HG02852 (cell line): Measurements from ENCODE around the gene FOXL2.

Experiments used
- ATAC-seq: cut with Tn5 transposase; IDR thresholded peaks from one replicate; pipeline ENCODE4 v1.9.1; 2021; ENCODE audit warnings: mild to moderate bottlenecking, moderate library complexity; ENCODE audit not compliant: unreplicated experiment

FOXL2 gene

GRCh38 chr3:138945709-138946662, 951 bp downstream of the FOXL2 start:
- no peak for ATAC-seq

DNA sequence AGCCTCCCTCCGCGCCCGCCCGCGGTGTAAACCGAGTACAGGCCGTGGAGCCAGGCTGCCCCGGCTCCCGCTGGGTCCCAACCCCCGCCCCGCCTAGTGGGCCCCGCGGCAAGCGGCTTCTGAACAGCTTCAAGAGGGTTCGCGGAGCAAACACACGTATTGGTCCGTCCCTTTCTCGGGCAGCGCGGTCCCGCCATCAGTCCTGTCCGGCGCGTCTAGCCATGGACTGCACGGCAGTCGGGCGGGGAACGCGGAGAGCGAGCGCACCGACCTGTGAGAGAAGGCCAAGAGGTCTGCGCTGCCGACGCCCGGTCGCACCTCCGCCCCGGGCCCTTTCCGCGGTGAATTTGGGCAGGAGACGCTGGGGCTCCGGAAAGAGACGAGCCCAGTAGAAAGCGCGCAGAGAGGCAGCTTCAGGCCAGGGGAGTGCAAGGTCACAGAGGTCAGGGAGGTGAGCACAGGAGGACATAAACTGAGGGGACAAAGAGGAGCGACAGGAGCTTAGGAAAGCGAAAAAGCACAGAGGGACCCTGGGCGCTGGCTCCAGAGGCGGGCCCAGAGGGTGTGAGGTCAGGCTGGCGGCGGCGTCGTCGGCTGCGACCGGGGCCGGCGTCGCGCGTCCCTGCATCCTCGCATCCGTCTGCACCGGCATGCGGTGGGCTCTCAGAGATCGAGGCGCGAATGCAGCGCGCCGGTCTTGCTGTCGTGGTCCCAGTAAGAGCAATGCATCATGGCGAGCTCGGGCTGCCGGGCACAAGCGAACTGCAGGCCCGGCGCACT, 1.8 kb downstream of the FOXL2 start:
- no peak for ATAC-seq

DNA sequence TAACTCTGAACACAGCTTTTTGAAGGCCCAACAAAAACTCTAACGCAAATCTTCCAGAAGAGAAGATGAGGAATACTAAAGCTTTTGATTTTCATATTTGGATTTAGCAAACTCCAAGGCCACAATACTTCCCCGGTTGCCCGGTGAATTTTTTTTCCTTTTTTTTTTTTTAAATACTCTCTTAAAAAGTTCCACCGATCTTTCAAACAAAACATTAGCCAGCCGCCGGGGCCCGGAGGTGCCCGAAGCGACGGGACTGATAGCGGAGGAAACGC, 2.3 kb downstream of the FOXL2 start:
- no peak for ATAC-seq

GRCh38 chr3:138943724-138944653, 2.9 kb downstream of the FOXL2 start:
- no peak for ATAC-seq

DNA sequence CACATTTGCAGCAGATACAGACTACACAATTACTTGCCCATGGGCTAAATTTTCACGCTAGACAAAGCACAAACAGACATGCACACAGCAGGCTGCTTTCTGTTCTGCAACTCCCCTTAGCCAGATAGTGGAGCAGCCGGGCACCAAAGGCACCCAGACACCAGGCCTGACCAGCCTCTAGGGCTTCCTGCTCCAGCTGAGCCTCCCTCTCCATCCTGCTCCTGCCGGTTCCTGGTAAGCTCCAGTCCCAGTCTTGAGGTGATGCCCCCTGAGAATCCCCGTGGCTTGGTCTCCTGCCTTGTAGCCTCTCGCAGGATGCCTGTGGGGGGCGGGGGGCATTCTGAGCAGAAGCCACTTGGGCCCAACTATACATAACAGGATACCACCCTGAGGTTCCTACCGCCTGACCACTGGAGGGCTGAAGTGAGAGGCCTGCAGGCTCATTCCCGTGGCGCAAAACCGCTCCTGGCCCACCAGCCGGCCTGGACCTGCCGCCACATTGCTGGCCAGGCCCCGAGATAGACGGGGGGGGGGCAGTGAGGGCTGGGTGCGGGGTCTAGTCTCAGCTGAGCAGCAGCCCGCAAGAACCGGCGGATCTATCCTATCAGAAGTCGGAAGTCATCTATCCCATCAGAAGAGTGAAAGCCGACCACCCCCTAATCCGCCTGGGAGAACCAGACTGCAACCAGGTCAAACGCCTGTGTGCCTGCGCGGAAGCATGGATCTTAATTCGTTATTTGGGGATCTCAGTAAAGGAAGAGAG, 3.9 kb downstream of the FOXL2 start:
- ATAC-seq = no peak

DNA sequence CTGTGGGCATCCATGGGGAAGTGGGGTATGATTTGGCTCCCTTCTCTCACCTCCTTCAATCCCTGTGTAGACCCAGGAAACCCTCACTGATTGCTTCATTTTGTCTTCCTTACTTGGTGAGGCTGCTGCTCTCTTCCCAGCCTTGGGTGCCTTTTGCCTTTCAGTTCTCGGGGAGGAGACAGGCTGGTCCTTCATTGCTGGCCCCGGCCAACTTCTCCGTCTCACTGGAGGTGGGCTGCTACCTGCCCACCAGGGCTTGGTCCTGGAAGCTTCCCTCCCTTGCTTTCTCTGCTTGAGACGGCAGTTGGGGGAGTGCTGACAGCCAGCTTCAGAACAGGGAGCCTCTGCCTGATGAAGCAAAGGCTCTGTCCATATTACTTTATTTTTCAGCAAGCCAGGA, 4.7 kb downstream of the FOXL2 start:
- no peak for ATAC-seq

DNA sequence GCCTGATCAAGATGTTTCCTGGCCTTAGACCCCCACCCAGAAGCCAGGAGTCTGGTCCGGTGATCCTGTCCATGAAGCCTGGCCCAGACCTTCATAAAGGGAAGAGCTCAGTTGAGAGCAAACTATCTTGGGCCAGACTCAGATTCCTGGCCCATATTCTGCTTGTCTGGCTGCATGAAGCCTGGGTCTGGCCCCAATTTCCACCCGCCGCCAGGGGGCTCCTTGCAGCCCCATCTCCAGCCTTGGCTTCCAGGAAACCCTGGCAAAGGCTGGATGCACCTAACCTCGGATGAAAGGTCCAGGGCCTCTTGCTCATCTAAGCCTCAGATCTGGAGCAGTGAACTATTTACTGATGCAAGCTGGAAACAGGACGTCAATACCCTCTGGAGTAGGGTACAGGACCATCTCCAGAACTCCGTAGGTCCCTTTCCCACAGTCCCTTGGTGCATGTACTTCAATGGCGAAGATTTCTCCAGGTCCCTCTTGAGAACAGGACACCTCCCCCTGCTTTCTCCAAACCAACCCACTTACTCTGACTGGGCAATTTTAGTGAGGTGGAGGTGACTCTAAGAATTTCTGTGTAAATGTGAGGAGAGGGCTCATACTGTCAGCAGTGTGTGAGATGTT, 5.6 kb downstream of the FOXL2 start:
- ATAC-seq = no peak

DNA sequence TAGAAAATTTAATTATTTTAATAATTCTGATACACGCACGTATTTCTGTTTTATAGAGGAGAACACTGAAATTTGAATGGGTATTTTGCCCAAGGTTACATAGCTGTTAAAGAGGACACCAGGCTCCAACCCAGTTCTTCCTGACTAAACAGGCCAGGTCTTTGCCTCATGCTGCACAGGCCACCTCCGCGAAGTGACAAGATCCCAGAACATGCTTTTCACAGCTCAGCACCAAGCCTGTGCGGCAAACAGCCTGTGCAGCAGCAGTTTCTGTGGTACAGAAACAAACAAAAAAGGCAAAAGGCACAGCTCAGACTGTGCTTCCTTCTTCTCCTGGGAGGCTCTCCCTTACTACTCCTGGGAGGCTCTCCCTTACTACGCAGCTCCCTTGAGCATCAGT, 6.5 kb downstream of the FOXL2 start:
- ATAC-seq = no peak

- no peak for ATAC-seq
Measured at GRCh38 chr3:138939561-138940241, 7.2 kb downstream of the FOXL2 start.

- ATAC-seq = no peak
Measured at GRCh38 chr3:138938877-138939560, 7.9 kb downstream of the FOXL2 start.

DNA sequence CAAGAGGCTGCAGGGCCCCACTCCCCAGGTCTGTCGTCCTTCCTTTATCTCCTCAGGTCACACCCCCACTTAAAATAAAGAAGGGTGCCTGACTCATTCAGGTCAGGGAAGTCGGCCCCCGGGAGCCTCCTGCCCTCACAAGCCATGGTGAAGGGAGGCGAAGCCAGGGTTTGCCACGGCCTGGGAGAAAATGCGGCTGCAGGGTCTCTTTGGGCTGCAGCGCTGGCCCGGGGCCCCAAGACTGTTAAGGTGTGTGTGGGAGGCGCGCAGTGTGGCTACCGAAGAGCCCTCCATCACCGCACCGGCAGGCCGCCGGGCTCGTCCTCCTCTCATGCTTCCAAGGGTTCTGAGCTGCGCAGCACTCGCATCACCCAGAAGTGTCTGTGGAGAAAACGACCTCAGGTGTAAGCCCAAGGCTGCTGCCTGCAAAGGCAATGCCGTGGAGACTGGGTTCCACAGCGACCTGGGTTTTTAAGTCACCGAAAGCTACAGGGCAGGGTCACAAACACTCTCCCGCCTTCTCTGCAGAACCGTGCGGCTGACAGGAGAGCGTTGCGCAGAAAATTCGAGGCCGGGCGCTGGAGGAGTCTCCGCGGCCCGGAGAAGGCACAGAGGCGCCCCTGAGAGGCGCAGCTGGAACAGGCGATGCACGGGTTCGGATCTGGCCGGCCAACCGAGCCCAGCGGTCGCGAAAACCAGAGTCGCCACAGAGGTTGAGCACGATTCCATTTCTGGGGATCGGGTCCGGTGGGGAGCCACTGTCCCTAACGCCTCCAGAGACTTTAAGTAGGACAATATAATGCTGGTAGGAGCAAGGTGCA, 8.7 kb downstream of the FOXL2 start:
- ATAC-seq = no peak

GRCh38 chr3:138937690-138938055, 9.3 kb downstream of the FOXL2 start:
- ATAC-seq = no peak

- no peak for ATAC-seq
Measured at GRCh38 chr3:138936741-138937689, 9.9 kb downstream of the FOXL2 start.

DNA sequence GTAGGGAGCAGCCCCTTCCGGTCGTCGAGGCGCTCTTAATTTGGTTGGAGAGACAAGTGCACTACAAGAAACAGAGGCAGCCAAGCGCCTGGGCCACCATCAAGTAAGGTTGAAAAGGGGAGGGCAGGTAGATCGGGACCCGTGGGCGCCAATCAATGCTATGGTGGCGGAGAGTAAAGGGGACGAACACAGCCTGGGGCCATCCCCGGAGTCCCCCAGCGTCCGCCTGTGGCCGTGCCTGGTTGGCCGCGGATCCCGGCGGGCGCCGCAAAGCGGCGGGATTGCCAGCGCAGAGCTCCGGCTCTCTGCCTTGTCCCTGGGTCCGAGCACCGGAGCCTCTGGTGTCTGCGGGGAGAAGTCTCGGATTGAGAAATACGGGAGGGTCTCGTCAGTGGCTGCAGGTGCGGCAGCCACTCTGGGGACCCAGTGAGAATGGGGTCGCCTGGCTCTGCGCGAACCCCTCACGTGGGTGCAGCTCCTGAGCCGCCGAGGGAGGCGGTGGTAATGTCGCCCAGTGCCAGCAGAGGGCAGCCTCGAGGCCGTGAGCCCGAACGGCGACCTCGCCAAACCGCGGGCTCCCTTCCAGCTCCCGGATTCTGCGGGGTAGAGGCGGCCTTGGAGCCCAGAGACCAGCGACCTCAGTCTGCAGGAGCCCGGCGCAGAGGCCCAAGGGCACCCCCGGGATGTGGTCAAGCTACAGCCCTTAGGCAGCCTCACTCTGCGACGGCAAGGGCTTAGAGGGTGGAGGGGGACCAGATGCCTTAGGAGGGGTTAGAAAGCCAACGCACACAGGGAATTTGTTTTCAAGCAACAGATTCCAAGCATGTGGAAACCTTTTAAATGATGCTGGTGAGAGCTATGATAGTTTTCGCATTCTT, 10.8 kb downstream of the FOXL2 start:
- peak; percentile 66 for ATAC-seq

DNA sequence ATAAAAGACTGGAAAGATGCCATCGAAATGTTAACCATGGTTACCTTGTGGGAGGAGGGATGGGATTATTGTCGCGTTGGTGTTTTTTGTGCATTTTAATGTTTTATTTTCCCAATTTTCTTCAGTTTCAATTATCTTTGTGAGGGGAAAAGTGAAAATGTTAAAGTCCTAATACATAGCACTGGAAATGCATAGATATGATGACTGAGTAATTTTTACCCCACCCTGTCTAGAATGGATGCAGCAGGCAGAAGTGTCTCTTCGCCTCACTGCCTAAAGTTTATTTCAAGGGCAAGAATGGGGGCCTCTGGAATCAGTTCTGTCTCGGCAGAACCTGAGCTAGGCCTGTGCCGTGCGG, 11.5 kb downstream of the FOXL2 start:
- ATAC-seq = no peak
